SKM-1 (cell line): ENCODE results near the gene MTHFD1L.

Experiments used
- DNase-seq: peaks from one replicate; lab custom pipeline; 2025; ENCODE audit not compliant: unreplicated experiment; lab: John Stamatoyannopoulos, UW

The MTHFD1L gene

GRCh38 chr6:150897400-150897943 is 32.0 kb downstream of the MTHFD1L start:
- no peak for DNase-seq

DNA sequence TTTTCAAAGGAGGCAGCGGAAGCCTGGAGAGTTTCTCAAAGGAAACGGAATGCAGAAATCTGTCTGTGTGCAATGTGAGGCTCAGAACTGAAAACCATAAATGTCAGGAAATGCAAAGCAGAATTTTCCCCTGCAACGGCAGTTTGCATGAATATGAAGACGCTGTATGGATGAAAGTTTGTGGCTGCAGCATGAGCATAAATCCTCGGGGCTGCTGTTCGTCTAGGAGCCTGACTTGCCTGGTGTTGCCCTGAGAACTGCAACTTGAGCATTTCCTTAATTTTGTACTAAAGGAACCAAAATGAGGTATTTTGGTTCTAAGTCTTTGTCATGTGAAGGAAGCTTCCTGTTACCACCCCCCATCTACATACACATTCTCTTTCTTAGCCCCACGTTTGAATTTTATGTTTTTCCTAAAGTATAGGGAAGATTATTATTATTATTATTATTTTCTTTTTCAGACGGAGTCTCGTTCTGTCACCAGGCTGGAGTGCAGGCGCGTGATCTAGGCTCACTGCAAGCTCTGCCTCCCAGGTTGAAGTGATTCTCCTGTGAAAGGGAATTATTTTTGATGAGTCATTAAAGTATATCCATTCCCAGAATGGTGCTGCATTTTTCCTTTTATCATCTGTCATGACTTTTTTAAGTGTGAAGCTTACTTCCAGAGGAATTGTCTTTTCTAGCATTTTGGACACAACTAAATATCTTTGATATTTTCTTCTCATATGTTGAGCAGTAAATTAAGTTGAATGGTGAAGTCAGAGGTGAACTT is 33.1 kb downstream of the MTHFD1L start:
- no peak for DNase-seq

GRCh38 chr6:150899231-150899630 is 33.7 kb downstream of the MTHFD1L start:
- DNase-seq: no peak

DNA sequence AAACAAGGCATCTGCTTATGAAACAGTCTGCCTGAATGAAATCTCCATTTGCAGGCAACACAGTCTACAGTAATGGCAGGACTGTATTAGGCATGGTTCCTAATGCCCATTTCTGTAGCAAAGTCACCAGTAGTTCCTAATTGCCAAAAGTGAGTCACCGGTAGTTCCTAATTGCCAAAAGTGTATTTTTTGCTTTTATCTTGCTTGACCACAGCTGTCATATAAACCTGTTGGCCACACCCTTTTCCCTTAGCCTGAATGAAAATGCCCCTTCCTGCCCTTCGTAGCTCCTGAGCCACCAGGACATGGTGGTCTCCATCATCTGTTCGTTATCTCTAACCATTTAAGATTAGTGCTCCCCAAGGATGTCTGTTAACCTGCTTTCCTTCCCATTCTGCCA is 34.5 kb downstream of the MTHFD1L start:
- DNase-seq: no peak

GRCh38 chr6:150902142-150902776 is 36.8 kb downstream of the MTHFD1L start:
- DNase-seq: no peak

GRCh38 chr6:150905769-150906168 is 40.3 kb downstream of the MTHFD1L start:
- no peak for DNase-seq

DNA sequence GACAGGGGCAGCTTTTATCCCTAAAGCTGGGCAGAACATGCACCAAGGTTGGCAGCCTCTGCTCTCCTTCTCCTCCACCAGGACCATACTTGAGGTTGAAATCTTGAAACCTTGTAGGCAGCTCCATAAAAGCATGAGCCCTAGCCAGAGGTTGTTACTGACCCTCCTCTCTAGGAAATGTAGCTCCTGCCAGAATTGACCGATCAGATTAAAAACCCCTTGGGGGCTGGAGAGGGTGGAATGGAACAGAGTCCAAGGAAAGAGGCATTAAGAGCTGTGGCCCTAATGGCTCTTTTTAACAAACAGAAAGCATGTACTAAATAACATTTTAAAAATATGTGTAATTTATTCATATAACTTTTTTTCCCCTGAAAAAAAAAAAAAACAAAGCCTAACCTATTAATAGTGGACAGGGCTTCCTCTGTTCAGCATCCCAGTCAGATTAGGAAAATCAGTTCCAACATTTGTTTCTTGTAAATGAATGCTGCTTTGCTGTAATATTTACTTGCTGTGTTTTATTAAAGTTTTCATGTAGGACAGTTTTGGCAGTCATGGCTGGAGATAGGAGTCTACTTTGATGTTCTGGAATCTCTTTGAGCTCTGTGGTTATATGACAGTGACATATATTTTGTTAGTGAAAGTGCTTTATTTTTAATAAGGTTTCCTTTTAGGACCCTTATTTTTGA is 41.3 kb downstream of the MTHFD1L start:
- no peak for DNase-seq

GRCh38 chr6:150907383-150907782 is 41.9 kb downstream of the MTHFD1L start:
- DNase-seq: no peak

GRCh38 chr6:150908901-150909300 is 43.4 kb downstream of the MTHFD1L start:
- no peak for DNase-seq

DNA sequence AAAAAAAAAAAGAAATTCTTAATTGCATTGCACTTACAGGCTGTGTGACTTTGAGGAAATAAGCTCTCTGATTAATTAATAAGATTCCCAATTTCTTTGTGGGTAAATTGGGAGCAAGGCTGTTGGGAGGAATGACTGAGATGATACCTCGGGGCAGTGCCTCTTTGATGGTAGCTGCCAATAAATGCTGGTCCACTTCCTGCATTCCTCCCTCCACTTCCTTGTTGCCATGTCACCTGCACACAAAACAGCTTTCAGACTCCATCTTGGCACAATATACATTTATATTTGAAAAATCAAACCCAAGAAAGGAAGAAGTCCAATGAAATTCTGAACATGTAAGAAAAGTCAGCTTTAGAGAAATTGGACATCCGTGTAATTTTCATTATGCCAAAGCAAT is 45.1 kb downstream of the MTHFD1L start:
- DNase-seq: no peak

DNA sequence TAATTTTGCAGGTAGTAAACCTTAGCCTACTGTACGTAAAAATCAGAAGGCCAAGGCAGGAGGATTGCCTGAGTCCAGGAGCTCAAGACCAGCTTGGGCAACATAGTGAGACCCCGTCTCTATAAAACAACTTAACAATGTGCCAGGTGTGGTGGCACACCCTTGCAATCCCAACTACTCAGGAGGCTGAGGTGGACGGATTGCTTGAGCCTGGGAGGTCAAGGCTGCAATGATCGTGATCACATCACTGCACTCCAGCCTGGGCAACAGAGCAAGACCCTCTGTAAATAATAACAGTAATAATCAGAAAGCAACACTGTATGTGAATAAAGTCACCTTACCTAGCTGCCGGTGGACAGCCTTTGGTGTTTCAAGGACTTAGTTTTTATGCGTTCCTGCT is 48.9 kb downstream of the MTHFD1L start:
- DNase-seq: no peak

- DNase-seq: no peak
Observed at GRCh38 chr6:150915131-150915879, 49.8 kb downstream of the MTHFD1L start.

- DNase-seq: no peak
Observed at GRCh38 chr6:150915880-150916265, 50.4 kb downstream of the MTHFD1L start.

DNA sequence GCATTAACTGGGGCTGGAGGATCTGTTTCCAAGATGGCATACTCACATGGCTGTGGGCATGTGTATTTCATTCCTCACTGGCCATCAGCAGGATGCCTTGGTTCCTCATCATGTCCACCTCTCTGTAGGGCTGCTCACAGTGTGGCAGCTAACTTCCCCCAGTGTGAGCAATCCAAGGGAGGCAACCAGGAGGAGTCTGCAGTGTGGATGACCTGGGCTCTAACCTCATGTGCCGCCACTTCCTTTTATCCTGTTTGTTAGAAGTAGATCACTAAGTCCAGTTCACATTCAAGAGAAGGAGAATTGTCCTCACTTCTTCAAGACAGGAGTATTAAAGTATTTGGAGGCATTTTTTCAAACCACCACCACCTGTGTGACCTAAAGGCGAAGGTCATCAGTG is 54.4 kb downstream of the MTHFD1L start:
- DNase-seq: no peak

DNA sequence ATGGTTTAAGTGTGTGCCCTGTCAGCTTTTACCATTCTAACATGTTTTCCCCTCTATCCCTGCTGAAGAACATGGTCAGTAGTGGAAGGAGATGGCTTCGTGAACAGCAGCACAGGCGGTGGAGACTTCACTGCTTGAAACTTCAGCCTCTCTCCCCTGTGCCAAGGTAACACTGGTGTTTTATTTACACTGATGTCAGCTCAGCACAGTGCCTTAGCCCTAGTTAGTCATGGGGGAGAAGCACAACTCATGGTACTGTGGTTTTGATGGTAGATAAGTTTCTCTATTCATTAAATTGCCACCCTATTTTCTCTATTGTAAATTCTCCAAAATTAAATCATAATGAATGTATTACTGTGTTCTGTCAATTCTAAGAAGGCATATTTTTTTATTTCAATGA is 56.6 kb downstream of the MTHFD1L start:
- DNase-seq: no peak

GRCh38 chr6:150924808-150925589 is 59.5 kb downstream of the MTHFD1L start:
- DNase-seq: no peak

GRCh38 chr6:150925590-150925928 is 60.1 kb downstream of the MTHFD1L start:
- no peak for DNase-seq

DNA sequence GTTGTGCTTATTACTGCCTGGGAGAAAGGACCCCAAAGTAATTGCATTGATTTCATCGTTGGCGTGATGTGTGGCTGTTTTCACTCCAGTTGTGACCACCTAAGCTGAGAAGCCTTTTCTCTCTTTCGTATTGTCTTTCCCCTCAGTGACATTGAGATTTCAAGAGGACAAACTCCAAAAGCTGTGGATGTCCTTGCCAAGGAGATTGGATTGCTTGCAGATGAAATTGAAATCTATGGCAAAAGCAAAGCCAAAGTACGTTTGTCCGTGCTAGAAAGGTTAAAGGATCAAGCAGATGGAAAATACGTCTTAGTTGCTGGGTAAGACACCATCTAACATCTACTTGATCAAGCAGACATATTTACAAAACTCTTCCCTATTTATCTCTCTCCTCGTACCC is 60.5 kb downstream of the MTHFD1L start:
- DNase-seq: no peak

GRCh38 chr6:150928882-150929281 is 63.4 kb downstream of the MTHFD1L start:
- no peak for DNase-seq

DNA sequence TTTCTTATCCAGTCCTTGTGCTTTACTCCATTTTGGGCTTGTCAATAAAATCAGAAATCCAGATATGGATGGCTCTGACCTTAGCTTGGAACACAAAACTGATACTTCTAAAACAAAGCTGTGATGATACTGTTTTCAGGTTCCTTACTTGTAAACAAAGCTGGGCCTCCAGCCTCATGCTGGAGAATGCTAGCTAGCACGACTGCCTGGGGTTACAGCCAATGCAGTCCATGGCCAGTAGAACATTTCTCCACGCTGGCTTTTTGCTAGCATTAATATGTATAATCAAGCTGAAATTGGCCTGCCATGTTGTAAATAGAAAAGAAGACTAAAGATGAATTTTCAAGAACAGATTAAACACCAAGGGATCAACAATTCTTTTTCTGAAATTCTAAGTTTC is 63.9 kb downstream of the MTHFD1L start:
- no peak for DNase-seq

- DNase-seq: no peak
Observed at GRCh38 chr6:150930841-150931240, 65.3 kb downstream of the MTHFD1L start.
